ENCODE data around the gene GRID1. TPM values are rescaled to one million over a fixed set of nuclear protein-coding genes. Genes with fewer than 3 reads are reported as not detected.

The GRID1 gene
- total and polyA plus RNA-seq, 5 donors from 2014 or later = not detected

DNA sequence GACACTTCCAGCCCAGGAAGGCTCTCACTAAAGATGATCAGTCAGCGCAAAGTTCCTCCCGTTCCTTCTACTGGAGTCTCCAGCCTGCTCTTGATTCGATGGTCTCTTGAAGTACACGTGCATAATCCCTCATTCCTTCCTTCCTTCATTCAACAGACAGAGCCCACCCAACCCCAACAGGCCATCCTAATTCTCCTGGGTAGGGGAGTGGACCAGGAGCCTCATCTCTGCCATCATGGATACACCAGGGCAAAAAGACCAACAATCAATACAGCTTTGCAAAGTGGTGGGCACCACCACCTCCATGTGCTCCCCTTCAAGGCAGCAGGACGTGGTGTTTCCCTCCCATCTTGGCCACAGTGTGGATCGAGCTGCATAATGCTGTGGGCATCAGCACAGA, 446.3 kb downstream of the GRID1 start:
- Mint-ChIP-seq H3K4me1 (no peaks in the 10 kb centered on the region), H3K27me3 (peaks cover 4% of the 10 kb centered on the region), H3K4me3 (no peak overlapping the region), H3K36me3 (no peaks in the 10 kb centered on the region), H3K9me3 (peaks cover 0 to 4% (median 0%) of the 10 kb centered on the region in 7 donors), H3K27ac (no peak overlapping the region)
- no peak overlapping the region for H3K27ac ChIP-seq (ENCODE audit: insufficient read depth, low read length, poor library complexity, severe bottlenecking)
- H3K4me3 ChIP-seq (ENCODE audit: low read depth, low read length) = no peak overlapping the region
- no peaks in the 10 kb centered on the region for H3K27me3 ChIP-seq (ENCODE audit: control insufficient read depth, insufficient read depth, low read length)
- H3K9me3 ChIP-seq (ENCODE audit: control insufficient read depth in 2 of 2, low read length in 2 of 2) = no peaks in the 10 kb centered on the region
- no peaks in the 10 kb centered on the region for H3K36me3 ChIP-seq (ENCODE audit: control insufficient read depth, insufficient read depth, low read length)
- no peak for ATAC-seq (ENCODE audit: low read depth in 2 of 2)
- DNase-seq = no peak
- no peaks in the 10 kb centered on the region for H3K4me1 ChIP-seq (ENCODE audit: control insufficient read depth, insufficient read depth, low read length, poor library complexity, severe bottlenecking)

DNA sequence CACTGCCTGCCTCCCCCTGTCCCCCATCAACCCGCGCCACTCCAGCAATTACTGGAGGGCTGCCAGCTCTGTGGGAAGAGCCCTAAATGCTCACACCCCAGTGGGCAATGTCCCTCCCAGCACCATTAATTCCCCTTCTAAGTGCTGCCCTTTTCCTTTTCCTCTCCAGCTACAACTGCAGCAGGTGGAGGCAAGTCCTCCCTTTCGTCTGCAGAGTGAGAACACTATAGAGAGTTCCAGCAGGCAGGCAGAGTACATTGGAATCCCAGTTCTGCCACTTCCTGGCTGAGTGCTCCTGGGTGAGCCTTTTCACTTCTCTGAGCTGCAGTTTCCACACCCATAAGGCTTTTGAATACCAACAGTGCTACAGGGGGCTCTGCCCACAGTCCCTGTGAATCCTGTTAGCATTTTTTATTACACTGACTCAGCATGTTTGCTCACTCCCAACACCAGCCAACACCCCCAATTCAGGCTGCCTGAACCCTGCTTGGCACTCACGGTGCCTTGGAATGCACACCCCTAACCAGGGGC, 447.0 kb downstream of the GRID1 start:
- H3K9me3 ChIP-seq (ENCODE audit: control insufficient read depth in 2 of 2, low read length in 2 of 2) = no peaks in the 10 kb centered on the region
- H3K27me3 Mint-ChIP-seq = peaks cover 4% of the 10 kb centered on the region
- DNase-seq (no peak), ATAC-seq (ENCODE audit: low read depth in 2 of 2) (no peak)
- no peak overlapping the region for H3K27ac ChIP-seq (ENCODE audit: insufficient read depth, low read length, poor library complexity, severe bottlenecking)
- H3K27ac Mint-ChIP-seq = no peak overlapping the region
- no peak overlapping the region for H3K4me3 ChIP-seq (ENCODE audit: low read depth, low read length)
- peaks cover 0 to 4% (median 0%) of the 10 kb centered on the region in 7 donors for H3K9me3 Mint-ChIP-seq
- H3K36me3 Mint-ChIP-seq = no peaks in the 10 kb centered on the region
- H3K4me3 Mint-ChIP-seq = no peak overlapping the region
- no peaks in the 10 kb centered on the region for H3K4me1 Mint-ChIP-seq
- H3K27me3 ChIP-seq (ENCODE audit: control insufficient read depth, insufficient read depth, low read length) = no peaks in the 10 kb centered on the region
- H3K4me1 ChIP-seq (ENCODE audit: control insufficient read depth, insufficient read depth, low read length, poor library complexity, severe bottlenecking) = no peaks in the 10 kb centered on the region
- no peaks in the 10 kb centered on the region for H3K36me3 ChIP-seq (ENCODE audit: control insufficient read depth, insufficient read depth, low read length)

DNA sequence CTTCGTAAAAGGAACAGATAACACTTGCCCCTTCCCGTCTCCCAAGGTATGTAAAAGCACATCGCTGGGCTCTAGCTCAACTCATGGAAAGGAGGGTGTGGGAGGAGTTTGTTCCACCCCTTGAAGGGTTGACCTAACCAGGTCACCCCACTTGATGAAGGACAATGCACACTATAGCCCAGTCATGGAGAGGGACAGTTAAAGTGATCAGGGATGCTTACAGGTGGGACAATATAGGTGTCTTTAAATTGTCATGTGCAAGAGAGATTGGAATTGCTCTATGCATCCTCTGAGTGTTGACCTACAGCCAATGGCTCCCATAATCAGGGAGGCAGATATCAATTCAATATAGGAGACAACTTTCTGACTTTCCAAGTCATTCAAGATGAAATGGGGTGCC, 448.2 kb downstream of the GRID1 start:
- Histone ChIP-seq H3K4me1 (ENCODE audit: control insufficient read depth, insufficient read depth, low read length, poor library complexity, severe bottlenecking) (no peaks in the 10 kb centered on the region), H3K36me3 (ENCODE audit: control insufficient read depth, insufficient read depth, low read length) (no peaks in the 10 kb centered on the region), H3K9me3 (ENCODE audit: control insufficient read depth in 2 of 2, low read length in 2 of 2) (no peaks in the 10 kb centered on the region), H3K4me3 (ENCODE audit: low read depth, low read length) (no peak overlapping the region), H3K27me3 (ENCODE audit: control insufficient read depth, insufficient read depth, low read length) (no peaks in the 10 kb centered on the region), H3K27ac (ENCODE audit: insufficient read depth, low read length, poor library complexity, severe bottlenecking) (no peak overlapping the region)
- DNase-seq (no peak), ATAC-seq (ENCODE audit: low read depth in 2 of 2) (no peak)
- Mint-ChIP-seq H3K9me3 (peaks cover 0 to 2% (median 0%) of the 10 kb centered on the region in 7 donors), H3K4me3 (no peak overlapping the region), H3K27me3 (peaks cover 4% of the 10 kb centered on the region), H3K36me3 (no peaks in the 10 kb centered on the region), H3K4me1 (no peaks in the 10 kb centered on the region), H3K27ac (no peak overlapping the region)

DNA sequence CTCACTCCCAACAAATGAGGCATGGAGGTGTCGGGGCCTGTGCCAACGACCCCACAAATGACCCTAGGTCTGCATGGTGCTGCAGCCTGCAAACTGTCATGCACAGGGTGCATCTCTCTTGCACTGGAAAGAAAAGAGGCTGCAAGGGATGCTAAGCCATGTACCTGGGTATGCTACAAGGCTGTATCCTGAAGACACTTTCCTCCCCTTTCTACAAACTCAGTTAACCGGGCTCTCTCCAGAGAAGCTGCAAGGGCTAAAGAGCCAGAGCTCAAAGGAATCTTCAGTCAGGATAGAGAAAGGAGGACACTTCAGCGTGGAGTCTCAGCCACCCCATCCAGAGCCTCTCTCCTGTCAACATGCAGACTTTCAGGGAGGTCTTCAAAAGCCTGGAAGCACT, 449.0 kb downstream of the GRID1 start:
- H3K27me3 ChIP-seq (ENCODE audit: control insufficient read depth, insufficient read depth, low read length) = no peaks in the 10 kb centered on the region
- ATAC-seq (ENCODE audit: low read depth in 2 of 2) (no peak), DNase-seq (no peak)
- no peaks in the 10 kb centered on the region for H3K4me1 Mint-ChIP-seq
- H3K36me3 Mint-ChIP-seq = no peaks in the 10 kb centered on the region
- no peak overlapping the region for H3K27ac Mint-ChIP-seq
- H3K27me3 Mint-ChIP-seq = peaks cover 4% of the 10 kb centered on the region
- no peaks in the 10 kb centered on the region for H3K4me1 ChIP-seq (ENCODE audit: control insufficient read depth, insufficient read depth, low read length, poor library complexity, severe bottlenecking)
- no peak overlapping the region for H3K4me3 ChIP-seq (ENCODE audit: low read depth, low read length)
- H3K9me3 Mint-ChIP-seq = peaks cover 0 to 2% (median 0%) of the 10 kb centered on the region in 7 donors
- no peaks in the 10 kb centered on the region for H3K36me3 ChIP-seq (ENCODE audit: control insufficient read depth, insufficient read depth, low read length)
- no peak overlapping the region for H3K4me3 Mint-ChIP-seq
- no peak overlapping the region for H3K27ac ChIP-seq (ENCODE audit: insufficient read depth, low read length, poor library complexity, severe bottlenecking)
- H3K9me3 ChIP-seq (ENCODE audit: control insufficient read depth in 2 of 2, low read length in 2 of 2) = no peaks in the 10 kb centered on the region

DNA sequence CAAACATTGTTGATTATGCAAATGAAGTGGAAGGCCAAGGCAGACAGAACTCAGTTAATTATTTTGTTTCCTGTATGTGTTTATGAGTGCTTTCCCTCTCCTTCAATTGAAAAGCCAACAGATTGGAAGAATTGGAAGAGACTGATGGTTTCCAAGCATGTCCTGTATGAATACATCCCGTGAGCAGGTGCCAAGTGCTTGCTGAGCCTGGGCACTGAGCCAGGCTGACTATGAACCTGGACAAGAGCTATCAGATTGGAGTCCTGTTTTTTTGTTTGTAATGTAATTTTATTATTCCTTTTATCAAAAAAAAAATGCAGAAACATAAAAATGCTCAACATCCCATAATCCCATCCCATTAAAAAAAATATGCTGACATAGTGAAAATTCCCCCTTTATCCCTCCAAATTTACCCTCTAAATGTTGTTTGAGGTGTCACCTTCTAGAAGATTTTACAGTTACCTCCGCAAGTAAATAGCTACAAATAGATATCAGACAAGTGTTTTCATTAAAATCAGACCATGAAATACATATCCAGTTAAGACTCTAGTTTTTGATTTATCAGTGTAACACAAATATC, 449.5 kb downstream of the GRID1 start:
- no peak overlapping the region for H3K4me3 ChIP-seq (ENCODE audit: low read depth, low read length)
- DNase-seq (no peak), ATAC-seq (ENCODE audit: low read depth in 2 of 2) (no peak)
- H3K27ac Mint-ChIP-seq = no peak overlapping the region
- H3K36me3 Mint-ChIP-seq = no peaks in the 10 kb centered on the region
- peaks cover 3% of the 10 kb centered on the region for H3K27me3 Mint-ChIP-seq
- peaks cover 0 to 2% (median 0%) of the 10 kb centered on the region in 7 donors for H3K9me3 Mint-ChIP-seq
- no peak overlapping the region for H3K27ac ChIP-seq (ENCODE audit: insufficient read depth, low read length, poor library complexity, severe bottlenecking)
- H3K36me3 ChIP-seq (ENCODE audit: control insufficient read depth, insufficient read depth, low read length) = no peaks in the 10 kb centered on the region
- H3K4me1 Mint-ChIP-seq = no peaks in the 10 kb centered on the region
- H3K4me3 Mint-ChIP-seq = no peak overlapping the region
- H3K4me1 ChIP-seq (ENCODE audit: control insufficient read depth, insufficient read depth, low read length, poor library complexity, severe bottlenecking) = no peaks in the 10 kb centered on the region
- H3K9me3 ChIP-seq (ENCODE audit: control insufficient read depth in 2 of 2, low read length in 2 of 2) = no peaks in the 10 kb centered on the region
- no peaks in the 10 kb centered on the region for H3K27me3 ChIP-seq (ENCODE audit: control insufficient read depth, insufficient read depth, low read length)

DNA sequence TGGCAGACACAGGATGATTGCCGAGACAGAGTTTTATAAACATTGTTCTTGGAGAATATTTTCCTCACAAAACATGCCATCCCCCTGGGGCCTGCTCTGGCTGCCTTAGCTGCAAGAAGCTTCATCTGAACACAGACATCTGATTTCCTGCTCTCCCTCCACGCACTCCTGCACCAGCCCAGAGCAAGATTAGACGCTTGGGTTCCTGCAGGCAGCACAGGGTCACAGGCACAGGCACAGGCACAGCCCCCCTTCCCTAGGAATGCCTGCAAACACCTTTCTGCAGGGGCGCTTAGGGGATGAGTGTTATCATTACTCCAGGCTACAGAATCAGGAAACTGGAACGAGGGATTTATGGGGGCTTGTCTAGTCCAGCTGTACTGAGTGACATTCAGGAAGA, 450.3 kb downstream of the GRID1 start:
- Histone ChIP-seq H3K4me1 (ENCODE audit: control insufficient read depth, insufficient read depth, low read length, poor library complexity, severe bottlenecking) (no peaks in the 10 kb centered on the region), H3K27me3 (ENCODE audit: control insufficient read depth, insufficient read depth, low read length) (no peaks in the 10 kb centered on the region), H3K27ac (ENCODE audit: insufficient read depth, low read length, poor library complexity, severe bottlenecking) (no peak overlapping the region), H3K9me3 (ENCODE audit: control insufficient read depth in 2 of 2, low read length in 2 of 2) (no peaks in the 10 kb centered on the region), H3K4me3 (ENCODE audit: low read depth, low read length) (no peak overlapping the region), H3K36me3 (ENCODE audit: control insufficient read depth, insufficient read depth, low read length) (no peaks in the 10 kb centered on the region)
- H3K9me3 Mint-ChIP-seq = peaks cover 0 to 2% (median 0%) of the 10 kb centered on the region in 7 donors
- no peaks in the 10 kb centered on the region for H3K4me1 Mint-ChIP-seq
- H3K27ac Mint-ChIP-seq = no peak overlapping the region
- no peak for DNase-seq
- no peak overlapping the region for H3K4me3 Mint-ChIP-seq
- no peaks in the 10 kb centered on the region for H3K27me3 Mint-ChIP-seq
- H3K36me3 Mint-ChIP-seq = no peaks in the 10 kb centered on the region
- ATAC-seq (ENCODE audit: low read depth in 2 of 2) = no peak

DNA sequence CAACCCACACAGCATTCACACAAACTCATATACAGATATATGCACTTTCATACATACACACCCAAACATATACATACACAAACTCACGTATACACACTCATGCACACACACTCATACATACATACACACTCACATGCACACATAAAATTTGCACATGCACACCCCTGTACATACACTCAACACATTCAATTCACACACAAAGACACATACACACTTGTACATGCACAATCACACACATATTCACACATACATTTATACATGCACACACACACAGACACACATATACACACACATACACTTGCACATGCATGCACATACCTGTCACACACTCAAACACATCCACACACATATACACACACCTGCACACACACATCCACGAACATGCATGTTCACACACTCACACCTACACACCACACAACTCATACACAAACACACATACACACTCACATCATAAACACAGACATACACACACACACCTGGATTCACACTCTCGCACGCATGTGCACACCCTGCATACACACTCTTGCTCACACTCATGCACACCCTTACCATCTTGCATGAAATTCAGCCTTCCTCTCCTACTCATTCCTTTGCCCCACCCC, 451.2 kb downstream of the GRID1 start:
- H3K36me3 ChIP-seq (ENCODE audit: control insufficient read depth, insufficient read depth, low read length) = no peaks in the 10 kb centered on the region
- ATAC-seq (ENCODE audit: low read depth in 2 of 2) (no peak), DNase-seq (no peak)
- no peak overlapping the region for H3K4me3 Mint-ChIP-seq
- no peaks in the 10 kb centered on the region for H3K9me3 ChIP-seq (ENCODE audit: control insufficient read depth in 2 of 2, low read length in 2 of 2)
- no peaks in the 10 kb centered on the region for H3K4me1 ChIP-seq (ENCODE audit: control insufficient read depth, insufficient read depth, low read length, poor library complexity, severe bottlenecking)
- no peak overlapping the region for H3K4me3 ChIP-seq (ENCODE audit: low read depth, low read length)
- H3K27me3 Mint-ChIP-seq = no peaks in the 10 kb centered on the region
- no peaks in the 10 kb centered on the region for H3K4me1 Mint-ChIP-seq
- H3K27me3 ChIP-seq (ENCODE audit: control insufficient read depth, insufficient read depth, low read length) = no peaks in the 10 kb centered on the region
- no peak overlapping the region for H3K27ac ChIP-seq (ENCODE audit: insufficient read depth, low read length, poor library complexity, severe bottlenecking)
- no peaks in the 10 kb centered on the region for H3K36me3 Mint-ChIP-seq
- no peak overlapping the region for H3K27ac Mint-ChIP-seq
- peaks cover 0 to 2% (median 0%) of the 10 kb centered on the region in 7 donors for H3K9me3 Mint-ChIP-seq

DNA sequence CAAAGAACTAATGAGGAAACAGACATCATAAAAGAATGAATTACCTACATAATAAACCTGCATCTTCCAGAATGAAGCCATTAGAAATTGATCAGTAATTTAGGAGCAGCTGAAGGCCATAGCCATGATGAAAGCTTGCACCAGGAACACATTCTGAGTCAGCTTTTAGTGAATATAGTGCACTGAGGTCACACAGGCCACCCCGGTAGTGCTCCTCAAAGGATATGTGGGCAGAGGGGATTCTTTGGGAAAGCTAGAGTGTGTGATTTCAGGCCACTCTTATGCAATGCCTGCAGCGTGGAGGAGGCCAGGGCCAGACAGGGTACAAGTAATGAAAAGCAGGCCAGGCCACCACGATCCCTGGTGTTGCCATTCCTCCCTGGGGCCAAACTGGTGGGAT, 451.9 kb downstream of the GRID1 start:
- DNase-seq (no peak), ATAC-seq (ENCODE audit: low read depth in 2 of 2) (no peak)
- Histone ChIP-seq H3K27ac (ENCODE audit: insufficient read depth, low read length, poor library complexity, severe bottlenecking) (no peak overlapping the region), H3K9me3 (ENCODE audit: control insufficient read depth in 2 of 2, low read length in 2 of 2) (no peaks in the 10 kb centered on the region), H3K4me3 (ENCODE audit: low read depth, low read length) (no peak overlapping the region), H3K4me1 (ENCODE audit: control insufficient read depth, insufficient read depth, low read length, poor library complexity, severe bottlenecking) (no peaks in the 10 kb centered on the region), H3K27me3 (ENCODE audit: control insufficient read depth, insufficient read depth, low read length) (no peaks in the 10 kb centered on the region), H3K36me3 (ENCODE audit: control insufficient read depth, insufficient read depth, low read length) (no peaks in the 10 kb centered on the region)
- Mint-ChIP-seq H3K4me3 (no peak overlapping the region), H3K27ac (no peak overlapping the region), H3K36me3 (no peaks in the 10 kb centered on the region), H3K27me3 (no peaks in the 10 kb centered on the region), H3K9me3 (peaks cover 0 to 2% (median 0%) of the 10 kb centered on the region in 7 donors), H3K4me1 (no peaks in the 10 kb centered on the region)

Data from CD4-positive, CD25-positive, alpha-beta regulatory T cell (primary cell).